Measurements from ENCODE around the gene MOB1A.
"Not testable (repeated sequence)": the region's sequence is repeated elsewhere in the genome, so short reads cannot be mapped to it uniquely, and the experiment has no call there.

The MOB1A gene

GRCh38 chr2:74198461-74199274, 20.0 kb upstream of the MOB1A start, which contains the start of gene MTHFD2:
MTHFD2 (plus strand) TSS chr2:74198615; CDS start chr2:74198642, 27 bp downstream.
- DNase-seq = peak; percentile 93

GRCh38 chr2:74198023-74198460, 19.4 kb upstream of the MOB1A start:
- no peak for DNase-seq

- no peak for DNase-seq
Measured at GRCh38 chr2:74197049-74197448, 18.4 kb upstream of the MOB1A start.

- DNase-seq = no peak
Measured at GRCh38 chr2:74194799-74195198, 16.1 kb upstream of the MOB1A start.

GRCh38 chr2:74191596-74192380, 13.1 kb upstream of the MOB1A start:
- DNase-seq = no peak

- no peak for DNase-seq
Measured at GRCh38 chr2:74188696-74189095, 10.0 kb upstream of the MOB1A start.

GRCh38 chr2:74188018-74188601, 9.4 kb upstream of the MOB1A start:
- no peak for DNase-seq

- not testable (repeated sequence) for DNase-seq
Measured at GRCh38 chr2:74186706-74187105, 8.0 kb upstream of the MOB1A start.

GRCh38 chr2:74186038-74186437, 7.4 kb upstream of the MOB1A start:
- DNase-seq = peak; percentile 60

- no peak for DNase-seq
Measured at GRCh38 chr2:74183878-74184277, 5.2 kb upstream of the MOB1A start.

GRCh38 chr2:74181739-74182138, 3.1 kb upstream of the MOB1A start:
- peak; percentile 32 for DNase-seq

GRCh38 chr2:74179063-74179865, 585 bp upstream of the MOB1A start:
- no peak for DNase-seq

GRCh38 chr2:74177696-74178095, 983 bp downstream of the MOB1A start:
- DNase-seq = no peak

GRCh38 chr2:74174909-74175308, 3.8 kb downstream of the MOB1A start:
- no peak for DNase-seq

GRCh38 chr2:74168739-74169138, 9.9 kb downstream of the MOB1A start:
- DNase-seq = no peak

- no peak for DNase-seq
Measured at GRCh38 chr2:74164761-74165160, 13.9 kb downstream of the MOB1A start.

GRCh38 chr2:74162951-74163350, 15.7 kb downstream of the MOB1A start:
- no peak for DNase-seq

- no peak for DNase-seq
Measured at GRCh38 chr2:74155830-74156229, 22.8 kb downstream of the MOB1A start.

GRCh38 chr2:74152954-74153353, 25.7 kb downstream of the MOB1A start:
- DNase-seq = no peak

- DNase-seq = no peak
Measured at GRCh38 chr2:74149570-74150319, 28.9 kb downstream of the MOB1A start.

- DNase-seq = no peak
Measured at GRCh38 chr2:74149247-74149525, 29.5 kb downstream of the MOB1A start.
